Stimulated activated CD4-positive, alpha-beta T cell treated with anti-CD3 and anti-CD28 coated beads, Interleukin-4, amount 100 ng/mL, for 24 hours (primary cell): ENCODE data around the gene GTPBP2.
A peak's percentile ranks its signal among the peaks of the same experiment; 100 is the strongest.

Experiments
- DNase-seq: peaks from one replicate; pipeline ENCODE4 v3.0.0-alpha.2; 2020

Gene GTPBP2

DNA sequence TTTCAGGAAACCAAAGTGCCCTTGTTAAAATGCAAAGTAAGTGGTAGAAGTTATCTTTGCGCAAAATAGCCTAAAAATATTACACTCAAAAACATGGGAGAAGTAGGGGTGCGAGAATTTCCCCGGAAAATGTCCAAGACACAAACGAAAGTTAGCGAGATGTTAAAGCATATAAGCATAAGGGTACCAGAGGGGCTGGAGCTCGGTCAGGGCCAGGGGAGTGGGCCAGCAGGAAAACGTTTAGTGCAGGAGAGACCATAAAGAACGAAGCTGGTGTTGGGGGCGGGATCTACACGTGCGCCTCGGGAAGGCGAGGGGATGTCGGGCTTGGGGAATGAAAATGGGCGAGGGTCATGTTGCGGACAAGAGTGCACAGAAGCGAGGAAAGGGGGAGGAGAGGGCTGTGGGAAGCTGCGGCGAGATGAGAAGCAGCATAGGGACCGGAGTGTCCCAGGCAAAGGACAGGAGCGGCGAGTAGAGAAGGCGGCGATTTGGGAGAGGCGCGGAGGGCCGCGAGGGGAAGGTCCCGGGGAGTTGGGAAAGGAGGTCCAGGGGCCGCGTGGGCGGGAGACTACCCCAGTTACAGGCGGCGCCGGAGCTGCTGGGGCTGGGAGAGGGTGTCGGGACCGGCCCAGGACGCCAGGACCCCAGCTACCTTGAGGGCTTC is 53.8 kb downstream of the GTPBP2 start:
- no peak for DNase-seq

DNA sequence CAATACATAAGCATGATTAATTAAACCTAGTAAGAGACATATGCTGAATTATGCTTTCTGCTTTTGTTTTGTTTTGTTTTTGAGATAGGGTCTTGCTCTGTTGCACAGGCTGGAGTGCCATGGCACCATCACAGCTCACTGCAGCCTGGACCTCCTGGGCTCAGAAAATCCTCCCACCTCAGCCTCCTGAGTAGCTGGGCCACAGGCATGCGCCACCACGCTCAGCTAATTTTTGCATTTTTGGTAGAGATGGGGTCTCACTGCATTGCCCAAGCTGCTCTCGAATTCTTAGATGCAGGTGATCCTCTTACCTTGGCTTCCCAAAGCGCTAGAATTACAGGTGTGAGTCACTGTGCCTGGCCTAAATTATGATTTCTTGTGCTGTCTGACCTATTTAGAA is 57.0 kb downstream of the GTPBP2 start:
- no peak for DNase-seq

DNA sequence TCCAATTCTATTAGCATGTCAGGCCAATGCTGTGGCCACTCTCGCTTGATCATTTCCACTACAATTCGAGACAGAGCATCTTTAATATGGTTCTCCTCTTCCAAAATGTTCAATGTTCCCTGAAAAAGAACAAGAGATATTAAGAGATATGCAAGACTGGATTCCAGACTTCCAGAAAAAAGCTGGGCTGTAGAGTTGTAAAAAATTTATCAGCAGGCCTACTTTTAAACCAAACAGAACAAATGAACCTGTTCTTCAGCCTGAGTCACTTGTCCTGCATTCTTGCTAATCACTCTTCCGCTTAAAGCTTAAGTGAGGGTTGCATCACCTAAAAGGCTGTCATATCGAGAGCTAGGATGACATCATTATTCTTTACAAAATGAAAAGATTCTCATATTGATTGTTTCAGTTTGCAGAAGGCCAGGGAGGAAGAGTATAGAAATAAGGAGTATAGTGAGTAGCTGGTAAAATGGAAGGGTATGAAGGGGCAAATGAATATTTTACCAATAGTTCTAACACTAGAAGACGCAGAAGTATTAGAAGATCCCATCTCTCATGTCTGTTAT is 58.1 kb downstream of the GTPBP2 start:
- peak; percentile 17 for DNase-seq
